Measurements from ENCODE around the gene PKD2L2. TPM values are rescaled to one million over a fixed set of nuclear protein-coding genes. Genes with fewer than 3 reads are reported as not detected.

PKD2L2 gene
- total and polyA plus RNA-seq, 7 donors: 0.05 to 4.5 (median 1.1) TPM

DNA sequence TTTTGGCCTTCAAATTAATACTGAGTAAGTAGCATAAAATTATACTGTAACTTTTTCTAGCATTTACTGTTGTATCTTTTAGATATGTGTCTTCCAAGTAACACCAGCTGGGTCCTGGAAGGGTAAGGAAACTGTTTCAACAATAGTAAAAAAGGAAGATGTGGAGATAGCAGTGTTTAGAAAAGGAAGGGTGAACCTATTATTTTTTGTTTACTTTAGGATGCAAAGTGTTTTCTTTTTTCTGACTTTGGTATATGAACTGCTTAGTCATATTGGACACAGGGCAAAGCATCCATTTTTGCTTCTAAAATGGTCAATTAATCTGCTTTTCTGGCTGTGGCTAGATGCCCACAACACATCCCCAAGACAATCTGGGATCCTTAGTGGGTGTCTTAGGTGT is 5.3 kb downstream of the PKD2L2 start:
- Histone ChIP-seq H3K27me3 (ENCODE audit: insufficient read depth in 3 of 3, low read length in 2 of 3) (no peaks in the 10 kb centered on the region), H3K9me3 (no peaks in the 10 kb centered on the region), H3K4me1 (peaks cover 11% of the 10 kb centered on the region), H3K27ac (no peak overlapping the region), H3K36me3 (ENCODE audit: insufficient read depth in 1 of 2, low read depth in 1 of 2) (no peaks in the 10 kb centered on the region), H3K4me3 (no peak overlapping the region)
- intact Hi-C loops (cut with DNase I): loop anchor here in 1 of 2 donors (10.0 kb wide), 2 partner anchors 60 to 110 kb away; no protein-coding TSS in a partner anchor
- TF ChIP-seq, protein P1, sequence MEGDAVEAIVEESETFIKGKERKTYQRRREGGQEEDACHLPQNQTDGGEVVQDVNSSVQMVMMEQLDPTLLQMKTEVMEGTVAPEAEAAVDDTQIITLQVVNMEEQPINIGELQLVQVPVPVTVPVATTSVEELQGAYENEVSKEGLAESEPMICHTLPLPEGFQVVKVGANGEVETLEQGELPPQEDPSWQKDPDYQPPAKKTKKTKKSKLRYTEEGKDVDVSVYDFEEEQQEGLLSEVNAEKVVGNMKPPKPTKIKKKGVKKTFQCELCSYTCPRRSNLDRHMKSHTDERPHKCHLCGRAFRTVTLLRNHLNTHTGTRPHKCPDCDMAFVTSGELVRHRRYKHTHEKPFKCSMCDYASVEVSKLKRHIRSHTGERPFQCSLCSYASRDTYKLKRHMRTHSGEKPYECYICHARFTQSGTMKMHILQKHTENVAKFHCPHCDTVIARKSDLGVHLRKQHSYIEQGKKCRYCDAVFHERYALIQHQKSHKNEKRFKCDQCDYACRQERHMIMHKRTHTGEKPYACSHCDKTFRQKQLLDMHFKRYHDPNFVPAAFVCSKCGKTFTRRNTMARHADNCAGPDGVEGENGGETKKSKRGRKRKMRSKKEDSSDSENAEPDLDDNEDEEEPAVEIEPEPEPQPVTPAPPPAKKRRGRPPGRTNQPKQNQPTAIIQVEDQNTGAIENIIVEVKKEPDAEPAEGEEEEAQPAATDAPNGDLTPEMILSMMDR (IDR thresholded peaks at IDR 0.05): no peak
- DNase-seq (no peak), ATAC-seq (no peak)

- Histone ChIP-seq H3K27ac (no peak overlapping the region), H3K4me3 (no peak overlapping the region), H3K27me3 (ENCODE audit: insufficient read depth in 3 of 3, low read length in 2 of 3) (no peaks in the 10 kb centered on the region), H3K9me3 (no peaks in the 10 kb centered on the region), H3K4me1 (peaks cover 11% of the 10 kb centered on the region), H3K36me3 (ENCODE audit: insufficient read depth in 1 of 2, low read depth in 1 of 2) (no peaks in the 10 kb centered on the region)
- DNase-seq: no peak
- intact Hi-C loops (cut with DNase I): loop anchor here in 1 of 2 donors (10.0 kb wide), 2 partner anchors 58 to 112 kb away; no protein-coding TSS in a partner anchor
- 82 to 90% (median 85%) methylated on average over 3 of the region's 3 CpGs for WGBS, 3 donors
- ATAC-seq: no peak
- TF ChIP-seq, protein P1 (IDR thresholded peaks at IDR 0.05): no peak
Observed at GRCh38 chr5:137896560-137896959, 7.3 kb downstream of the PKD2L2 start.

DNA sequence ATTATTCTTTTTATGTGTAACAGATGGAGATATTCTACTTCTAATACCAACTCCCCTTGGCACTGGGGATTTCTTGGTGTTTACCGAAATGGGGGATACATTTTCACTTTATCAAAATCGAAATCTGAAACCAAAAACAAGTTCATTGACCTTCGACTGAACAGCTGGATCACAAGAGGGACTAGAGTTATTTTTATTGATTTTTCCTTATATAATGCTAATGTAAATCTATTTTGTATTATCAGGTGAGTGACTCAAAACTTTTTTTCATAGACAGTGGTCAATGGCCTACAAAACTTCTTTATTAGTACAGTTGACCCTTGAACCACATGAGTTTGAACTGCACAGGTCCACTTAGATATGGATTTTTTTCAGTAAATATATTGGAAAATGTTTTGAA is 10.2 kb downstream of the PKD2L2 start:
- DNase-seq (no peak), ATAC-seq (no peak)
- no peaks in the 10 kb centered on the region for H3K4me1 ChIP-seq
- TF ChIP-seq, protein P1 (IDR thresholded peaks at IDR 0.05): no peak
- intact Hi-C loops (cut with DNase I): loop anchor here in 1 of 2 donors (10.0 kb wide), 2 partner anchors 55 to 115 kb away; no protein-coding TSS in a partner anchor
- no peaks in the 10 kb centered on the region for H3K27me3 ChIP-seq (ENCODE audit: insufficient read depth in 3 of 3, low read length in 2 of 3)
- H3K27ac ChIP-seq: no peak overlapping the region
- H3K9me3 ChIP-seq: no peaks in the 10 kb centered on the region
- WGBS, 3 donors: 78 to 81% (median 78%) methylated on average over 3 of the region's 3 CpGs
- no peaks in the 10 kb centered on the region for H3K36me3 ChIP-seq (ENCODE audit: insufficient read depth in 1 of 2, low read depth in 1 of 2)
- no peak overlapping the region for H3K4me3 ChIP-seq

DNA sequence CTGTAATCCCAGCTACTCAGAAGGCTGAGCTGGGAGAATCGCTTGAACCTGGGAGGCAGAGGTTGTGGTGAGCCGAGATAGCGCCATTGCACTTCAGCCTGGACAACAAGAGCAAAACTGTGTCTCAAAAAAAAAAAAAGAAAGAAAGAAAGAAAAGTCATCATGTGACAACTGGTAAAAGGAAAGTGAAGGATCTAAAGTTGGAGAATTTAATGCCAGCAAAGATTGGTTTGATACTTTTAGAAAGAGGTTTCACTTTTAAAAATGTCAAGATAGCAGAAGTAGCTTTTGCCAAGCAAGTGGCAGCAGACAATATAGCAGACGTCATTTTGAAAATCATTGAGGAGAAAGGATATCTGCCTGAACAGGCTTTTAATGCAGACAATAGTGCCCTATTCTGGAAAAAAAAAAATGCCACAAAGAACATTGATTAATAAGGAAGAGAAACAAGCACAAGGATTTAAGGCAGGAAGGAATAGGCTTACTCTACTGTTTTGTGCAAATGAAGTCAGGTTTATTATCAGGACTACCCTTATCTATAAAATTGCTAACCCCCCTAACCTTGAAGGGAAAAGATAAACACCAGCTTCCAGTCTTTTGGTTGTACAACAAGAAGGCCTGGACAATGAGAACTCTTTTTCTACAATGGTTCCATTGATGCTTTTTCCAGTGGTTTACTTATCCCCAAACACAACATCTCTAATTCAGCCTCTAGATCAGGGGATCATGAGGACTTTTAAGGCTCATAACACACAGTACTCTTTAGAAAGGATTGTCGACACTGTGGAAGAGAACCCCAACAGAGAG is 12.0 kb downstream of the PKD2L2 start:
- H3K27ac ChIP-seq: no peak overlapping the region
- ATAC-seq (no peak), DNase-seq (no peak)
- no peaks in the 10 kb centered on the region for H3K9me3 ChIP-seq
- no peaks in the 10 kb centered on the region for H3K4me1 ChIP-seq
- TF ChIP-seq, protein P1 (IDR thresholded peaks at IDR 0.05): no peak
- no peak overlapping the region for H3K4me3 ChIP-seq
- 77 to 80% (median 79%) methylated on average over 5 of the region's 5 CpGs for WGBS, 3 donors
- intact Hi-C loops (cut with DNase I): no loop called here
- no peaks in the 10 kb centered on the region for H3K36me3 ChIP-seq (ENCODE audit: insufficient read depth in 1 of 2, low read depth in 1 of 2)
- H3K27me3 ChIP-seq (ENCODE audit: insufficient read depth in 3 of 3, low read length in 2 of 3): no peaks in the 10 kb centered on the region

All from psoas muscle (tissue), 8 donors.